ENCODE data around the gene ZKSCAN3.

ZKSCAN3 gene

GRCh38 chr6:28351087-28351486, 1.3 kb downstream of the ZKSCAN3 start:
- no peaks in the 10 kb centered on the region for H3K27me3 ChIP-seq (ENCODE audit: insufficient read depth, poor library complexity, severe bottlenecking)
- DNase-seq (ENCODE audit: low read depth in 1 of 2, low spot score in 1 of 2), result no peak
- TF ChIP-seq SPI1 (IDR thresholded peaks at IDR 0.05; ENCODE audit: borderline replicate concordance, low read depth) (no peak), GABPA (IDR thresholded peaks at IDR 0.05; ENCODE audit: low read depth) (no peak), REST (IDR thresholded peaks at IDR 0.05; ENCODE audit: insufficient replicate concordance, low read depth) (no peak), POLR2AphosphoS5 (IDR thresholded peaks at IDR 0.05; ENCODE audit: low read depth) (no peak), CTCF (IDR thresholded peaks at IDR 0.05; ENCODE audit: insufficient read depth, low read length) (no peak)
- peak overlapping the region; percentile 80 for H3K27ac ChIP-seq (replicated peaks)
- no peak overlapping the region for H3K4me3 ChIP-seq (replicated peaks; ENCODE audit: insufficient read depth, low read length)

GRCh38 chr6:28351493-28351925, 1.8 kb downstream of the ZKSCAN3 start:
- no peak overlapping the region for H3K4me3 ChIP-seq (replicated peaks; ENCODE audit: insufficient read depth, low read length)
- TF ChIP-seq GABPA (IDR thresholded peaks at IDR 0.05; ENCODE audit: low read depth), result no peak
- no peak for TF ChIP-seq REST (IDR thresholded peaks at IDR 0.05; ENCODE audit: insufficient replicate concordance, low read depth)
- TF ChIP-seq POLR2AphosphoS5 (IDR thresholded peaks at IDR 0.05; ENCODE audit: low read depth), result no peak
- no peak for DNase-seq (ENCODE audit: low read depth in 1 of 2, low spot score in 1 of 2)
- H3K27me3 ChIP-seq (ENCODE audit: insufficient read depth, poor library complexity, severe bottlenecking), result no peaks in the 10 kb centered on the region
- peak overlapping the region; percentile 80 for H3K27ac ChIP-seq (replicated peaks)

GRCh38 chr6:28353356-28353755, 3.6 kb downstream of the ZKSCAN3 start:
- no peaks in the 10 kb centered on the region for H3K27me3 ChIP-seq (ENCODE audit: insufficient read depth, poor library complexity, severe bottlenecking)
- H3K27ac ChIP-seq (replicated peaks), result peak overlapping the region; percentile 80
- TF ChIP-seq CTCF (IDR thresholded peaks at IDR 0.05; ENCODE audit: insufficient read depth, low read length) (no peak), SPI1 (IDR thresholded peaks at IDR 0.05; ENCODE audit: borderline replicate concordance, low read depth) (no peak), POLR2AphosphoS5 (IDR thresholded peaks at IDR 0.05; ENCODE audit: low read depth) (no peak), REST (IDR thresholded peaks at IDR 0.05; ENCODE audit: insufficient replicate concordance, low read depth) (no peak), GABPA (IDR thresholded peaks at IDR 0.05; ENCODE audit: low read depth) (no peak)
- H3K4me3 ChIP-seq (replicated peaks; ENCODE audit: insufficient read depth, low read length), result no peak overlapping the region
- no peak for DNase-seq (ENCODE audit: low read depth in 1 of 2, low spot score in 1 of 2)

All from HL-60 (cell line).